Upper lobe of right lung (tissue), 1 donor: Measurements from ENCODE around the gene MEGF6. TPM values are rescaled to one million over a fixed set of nuclear protein-coding genes. Genes with fewer than 3 reads are reported as not detected.

ENCODE experiments used
- ATAC-seq: fragments of 200-7000 bp; cut with Tn5 transposase; one replicate; pipeline ENCODE4 v1.9.1; 2020; ENCODE audit warnings: mild to moderate bottlenecking, moderate library complexity
- DNase-seq: peaks from one replicate; pipeline ENCODE4 v3.0.0-alpha.2; 2020
- H3K27ac ChIP-seq: fragments of 200-600 bp; one replicate; pipeline ENCODE4 v1.8.0; 2022
- H3K27me3 ChIP-seq: fragments of 200-600 bp; one replicate; pipeline ENCODE4 v1.8.0; 2022; ENCODE audit warnings: mild to moderate bottlenecking
- H3K36me3 ChIP-seq: fragments of 200-600 bp; one replicate; pipeline ENCODE4 v1.8.0; 2022
- H3K4me1 ChIP-seq: fragments of 200-600 bp; one replicate; pipeline ENCODE4 v1.8.0; 2022
- H3K4me3 ChIP-seq: fragments of 200-600 bp; one replicate; pipeline ENCODE4 v1.8.0; 2022; ENCODE audit warnings: mild to moderate bottlenecking
- H3K9me3 ChIP-seq: fragments of 200-600 bp; one replicate; pipeline ENCODE4 v1.8.0; 2022
- intact Hi-C: fragments of 100-400 bp; cut with DNase I; formaldehyde crosslinking; loops from one replicate; pipeline ENCODE4 v1.11.0; 2022
- total RNA-seq: library from RNA; stranded (reverse); fragmentation: NEBNext Ultra II Directional; extraction: Animal tissue kit (Norgen Biotek cat#: 25700); gene quantifications from one replicate; pipeline ENCODE4 v1.2.1, GENCODE V29; 2021
- TF ChIP-seq, protein P1 (sequence below): fragments of 200-600 bp; IDR thresholded peaks from one replicate; pipeline ENCODE4 v1.8.0; 2022; ENCODE audit warnings: antibody characterized with exemption
- donor health status: DM: no; HTN: yes; CAD: no; lungs with severe emphysema.

MEGF6 gene
- total RNA-seq, 1 donor from 2014 or later = 96.6 TPM

DNA sequence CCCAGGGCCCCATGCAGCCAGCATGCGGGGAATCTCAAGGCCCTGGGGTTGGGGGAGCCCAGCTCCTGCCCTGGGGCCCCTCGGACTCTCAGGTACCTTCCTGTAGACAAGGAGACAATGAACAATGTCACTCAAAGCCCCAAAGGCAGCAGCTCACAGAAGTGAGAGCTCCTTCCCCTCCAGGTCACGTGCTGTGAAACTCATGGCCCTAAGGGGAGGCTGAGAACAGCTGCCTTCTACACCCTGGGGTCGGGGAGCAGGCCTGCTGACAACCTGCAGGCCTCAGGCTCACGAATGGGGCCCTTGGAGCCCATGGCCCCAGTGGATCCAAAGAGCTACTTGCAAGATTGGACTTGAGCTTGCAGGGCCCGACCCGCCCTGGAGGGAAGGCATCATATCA is 3.2 kb downstream of the MEGF6 start:
- H3K9me3 ChIP-seq = no peaks in the 10 kb centered on the region
- no peak overlapping the region for H3K4me3 ChIP-seq
- intact Hi-C loops = no loop called here
- TF ChIP-seq, protein P1, sequence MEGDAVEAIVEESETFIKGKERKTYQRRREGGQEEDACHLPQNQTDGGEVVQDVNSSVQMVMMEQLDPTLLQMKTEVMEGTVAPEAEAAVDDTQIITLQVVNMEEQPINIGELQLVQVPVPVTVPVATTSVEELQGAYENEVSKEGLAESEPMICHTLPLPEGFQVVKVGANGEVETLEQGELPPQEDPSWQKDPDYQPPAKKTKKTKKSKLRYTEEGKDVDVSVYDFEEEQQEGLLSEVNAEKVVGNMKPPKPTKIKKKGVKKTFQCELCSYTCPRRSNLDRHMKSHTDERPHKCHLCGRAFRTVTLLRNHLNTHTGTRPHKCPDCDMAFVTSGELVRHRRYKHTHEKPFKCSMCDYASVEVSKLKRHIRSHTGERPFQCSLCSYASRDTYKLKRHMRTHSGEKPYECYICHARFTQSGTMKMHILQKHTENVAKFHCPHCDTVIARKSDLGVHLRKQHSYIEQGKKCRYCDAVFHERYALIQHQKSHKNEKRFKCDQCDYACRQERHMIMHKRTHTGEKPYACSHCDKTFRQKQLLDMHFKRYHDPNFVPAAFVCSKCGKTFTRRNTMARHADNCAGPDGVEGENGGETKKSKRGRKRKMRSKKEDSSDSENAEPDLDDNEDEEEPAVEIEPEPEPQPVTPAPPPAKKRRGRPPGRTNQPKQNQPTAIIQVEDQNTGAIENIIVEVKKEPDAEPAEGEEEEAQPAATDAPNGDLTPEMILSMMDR = no peak
- no peaks in the 10 kb centered on the region for H3K36me3 ChIP-seq
- H3K27ac ChIP-seq = no peak overlapping the region
- peaks cover 23% of the 10 kb centered on the region for H3K4me1 ChIP-seq
- DNase-seq (no peak), ATAC-seq (no peak)
- H3K27me3 ChIP-seq = peaks cover 20% of the 10 kb centered on the region

DNA sequence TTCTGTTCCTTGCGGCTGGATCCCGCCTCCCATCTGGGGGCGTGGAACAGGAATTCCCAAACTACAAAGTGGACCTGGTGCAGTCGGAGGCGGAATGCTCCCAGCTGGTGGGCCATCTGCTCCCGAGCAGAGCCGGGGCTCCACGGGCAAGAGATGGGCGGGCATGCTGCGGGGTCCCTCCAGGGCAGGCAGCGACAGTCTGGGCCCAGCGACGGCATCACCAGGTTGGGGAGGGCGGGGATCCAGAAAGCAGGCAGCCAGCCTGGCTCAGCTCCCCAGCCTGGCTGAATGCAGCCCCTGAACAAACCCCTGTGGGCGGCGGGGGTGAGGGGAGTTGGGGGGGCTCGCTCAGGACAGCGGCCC is 3.6 kb downstream of the MEGF6 start:
- H3K4me1 ChIP-seq = peaks cover 22% of the 10 kb centered on the region
- H3K9me3 ChIP-seq = no peaks in the 10 kb centered on the region
- H3K4me3 ChIP-seq = no peak overlapping the region
- no peaks in the 10 kb centered on the region for H3K36me3 ChIP-seq
- ATAC-seq = no peak
- peaks cover 20% of the 10 kb centered on the region for H3K27me3 ChIP-seq
- TF ChIP-seq, protein P1 = no peak
- no peak for DNase-seq
- intact Hi-C loops = no loop called here
- H3K27ac ChIP-seq = no peak overlapping the region

DNA sequence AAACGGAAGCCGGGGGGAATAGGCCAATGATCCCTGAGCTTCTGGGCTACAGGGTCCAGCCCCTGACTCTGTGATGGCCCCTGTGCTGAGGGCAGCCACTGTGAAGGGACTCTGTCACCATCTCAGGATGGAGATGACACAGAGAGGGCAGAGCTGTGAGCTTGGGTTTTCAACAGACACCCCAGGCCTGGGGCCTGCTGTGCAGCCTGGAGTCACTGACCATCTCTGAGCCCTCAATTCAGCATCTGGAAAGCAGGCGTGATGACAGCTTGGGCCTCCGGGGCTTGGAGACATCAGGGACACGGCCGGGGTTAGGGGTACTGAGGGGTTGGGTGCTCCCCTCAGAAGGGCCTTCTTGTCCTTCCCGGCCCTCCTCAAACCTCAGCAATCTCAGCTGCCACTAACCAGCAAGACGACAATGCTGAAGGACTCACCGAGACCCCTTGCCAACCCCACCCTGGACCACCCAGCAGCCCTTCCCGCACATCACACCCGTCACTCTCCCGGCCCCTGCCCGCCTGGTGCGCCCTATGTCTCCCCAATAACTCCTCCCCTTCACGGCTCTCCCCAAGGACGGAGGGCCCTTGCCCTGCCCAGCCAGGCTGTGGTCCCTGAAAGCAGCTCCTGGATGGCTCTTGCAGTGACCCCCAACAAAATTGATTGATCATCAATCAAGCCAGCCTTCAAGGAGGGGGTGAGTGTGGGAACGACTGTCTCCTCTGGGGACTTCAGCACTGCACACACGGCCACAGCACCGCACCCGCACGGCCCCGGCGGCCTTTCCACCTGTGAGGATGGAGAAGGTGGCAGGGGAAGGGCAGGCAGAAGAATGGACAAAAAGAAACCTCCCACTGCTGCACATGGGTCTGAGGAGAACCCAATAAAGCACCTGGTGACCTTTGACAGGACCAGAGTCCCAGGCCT is 4.3 kb downstream of the MEGF6 start:
- no peak overlapping the region for H3K27ac ChIP-seq
- H3K4me1 ChIP-seq = peaks cover 20% of the 10 kb centered on the region
- no peak overlapping the region for H3K4me3 ChIP-seq
- H3K36me3 ChIP-seq = no peaks in the 10 kb centered on the region
- H3K27me3 ChIP-seq = peaks cover 15% of the 10 kb centered on the region
- H3K9me3 ChIP-seq = no peaks in the 10 kb centered on the region
- ATAC-seq = no peak
- DNase-seq = no peak
- intact Hi-C loops = no loop called here
- TF ChIP-seq, protein P1 = no peak

GRCh38 chr1:3604997-3605823 is 6.1 kb downstream of the MEGF6 start:
- peaks cover 8% of the 10 kb centered on the region for H3K27me3 ChIP-seq

DNA sequence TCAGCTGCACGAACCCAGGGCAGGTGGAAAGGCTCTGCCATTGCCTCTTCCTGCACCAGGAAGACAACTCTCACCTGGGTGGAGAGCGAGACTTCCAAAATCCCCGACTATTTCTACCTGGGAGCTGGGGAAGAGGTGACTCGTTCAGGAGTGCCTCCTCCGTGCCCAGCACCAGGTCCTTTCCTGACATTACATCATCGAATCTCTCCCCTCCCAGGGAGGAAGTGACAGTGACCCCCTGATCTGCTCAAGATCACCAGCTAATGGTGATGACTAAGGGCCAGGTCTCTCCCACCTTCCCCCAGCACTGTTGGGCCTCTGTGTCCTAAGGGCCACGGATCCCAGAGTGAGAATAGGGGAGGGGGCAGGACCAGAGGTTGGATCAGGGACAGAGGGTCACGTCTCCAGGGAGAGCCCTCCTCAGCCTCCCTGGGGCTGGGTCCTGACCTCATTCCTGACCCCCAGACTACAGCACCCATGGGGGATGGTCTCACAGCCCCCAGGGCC is 6.8 kb downstream of the MEGF6 start:
- H3K27ac ChIP-seq = no peak overlapping the region
- no peaks in the 10 kb centered on the region for H3K36me3 ChIP-seq
- no peak for ATAC-seq
- no peak for DNase-seq
- peaks cover 4% of the 10 kb centered on the region for H3K27me3 ChIP-seq
- intact Hi-C loops = no loop called here
- no peak overlapping the region for H3K4me3 ChIP-seq
- peaks cover 6% of the 10 kb centered on the region for H3K4me1 ChIP-seq
- TF ChIP-seq, protein P1 = no peak
- no peaks in the 10 kb centered on the region for H3K9me3 ChIP-seq

More at GRCh38 chr1:3604997-3605823, 6.1 kb downstream of the MEGF6 start:
- H3K9me3 ChIP-seq = no peaks in the 10 kb centered on the region
- H3K36me3 ChIP-seq = no peaks in the 10 kb centered on the region
- peaks cover 10% of the 10 kb centered on the region for H3K4me1 ChIP-seq
- TF ChIP-seq, protein P1 = no peak
- intact Hi-C loops = no loop called here
- H3K4me3 ChIP-seq = no peak overlapping the region
- DNase-seq (no peak), ATAC-seq (no peak)
- H3K27ac ChIP-seq = no peak overlapping the region
